MCF 10A (cell line): ENCODE data around the gene SLC39A6. TPM values are rescaled to one million over a fixed set of nuclear protein-coding genes. Genes with fewer than 3 reads are reported as not detected.
"Not testable (repeated sequence)": the region's sequence is repeated elsewhere in the genome, so short reads cannot be mapped to it uniquely, and the experiment has no call there.

Experiments used
- BruUV-seq: library from RNA; stranded (reverse); fragments of 400-500 nt; replicated peaks from 2 replicates; lab custom pipeline; 2021; lab: Mats Ljungman, UMichigan
- CTCF ChIA-PET: fragments of 300-600 bp; sonication (Branson Sonifier 250); formaldehyde crosslinking; extraction: SDS; loops from one replicate; lab custom pipeline; 2021; ENCODE audit warnings: antibody characterized with exemption, inconsistent platforms; lab: Yijun Ruan, JAX
- POLR2A ChIA-PET: fragments of 300-600, 350-650 bp; sonication (Branson Sonifier 250); formaldehyde crosslinking; extraction: SDS; loops from one replicate; lab custom pipeline; 2020; ENCODE audit warnings: antibody characterized with exemption, inconsistent platforms; lab: Yijun Ruan, JAX
- DNase-seq: peaks from one replicate; pipeline ENCODE4 v3.0.0-alpha.2; 2018; ENCODE audit not compliant: unreplicated experiment
- H3K27ac Mint-ChIP-seq: one replicate; pipeline ENCODE4 v1.8.0; 2022; ENCODE audit warnings: mild to moderate bottlenecking, low read depth, mixed read lengths; ENCODE audit not compliant: unreplicated experiment
- H3K27me3 Mint-ChIP-seq: one replicate; pipeline ENCODE4 v1.8.0; 2022; ENCODE audit warnings: mixed read lengths; ENCODE audit not compliant: insufficient read depth, unreplicated experiment
- H3K36me3 Mint-ChIP-seq: one replicate; pipeline ENCODE4 v1.8.0; 2022; ENCODE audit warnings: mild to moderate bottlenecking, moderate library complexity, mixed read lengths; ENCODE audit not compliant: insufficient read depth, unreplicated experiment
- H3K4me1 Mint-ChIP-seq: one replicate; pipeline ENCODE4 v1.8.0; 2022; ENCODE audit warnings: mixed read lengths; ENCODE audit not compliant: insufficient read depth, unreplicated experiment
- H3K4me3 Mint-ChIP-seq: one replicate; pipeline ENCODE4 v1.8.0; 2022; ENCODE audit warnings: mild to moderate bottlenecking, moderate library complexity, mixed read lengths; ENCODE audit not compliant: unreplicated experiment
- H3K9me3 Mint-ChIP-seq: one replicate; pipeline ENCODE4 v1.8.0; 2022; ENCODE audit warnings: mixed read lengths; ENCODE audit not compliant: unreplicated experiment
- CTCF ChIP-seq: fragments of 200-600 bp; IDR thresholded peaks from one replicate; pipeline ENCODE4 v1.8.0; 2022; ENCODE audit warnings: antibody characterized with exemption, mild to moderate bottlenecking; ENCODE audit not compliant: unreplicated experiment
- intact Hi-C: fragments of 100-400 bp; cut with micrococcal nuclease; formaldehyde crosslinking; loops from 2 replicates; pipeline ENCODE4 v1.14.1; 2022
- total RNA-seq: library from RNA; stranded (reverse); gene quantifications from 2 replicates; pipeline ENCODE4 v1.2.3, GENCODE V29; 2022

The SLC39A6 gene
- total RNA-seq, 1 experiment from 2014 or later = 49.7 TPM

- no peak for TF ChIP-seq CTCF
- no peak overlapping the region for H3K4me3 Mint-ChIP-seq
- ChIA-PET CTCF (interaction anchor here (1.5 kb wide), 1 partner anchor 420 kb away, joined by 4 read pairs; no protein-coding TSS in a partner anchor), POLR2A (interaction anchor here (0.7 to 7.7 kb wide), 6 partner anchors 11 to 204 kb away, joined by 3 to 50 read pairs (median 5); partner anchors contain the start of genes ELP2, MOCOS, RMP24 and SLC39A6)
- no peaks in the 10 kb centered on the region for H3K27me3 Mint-ChIP-seq
- H3K9me3 Mint-ChIP-seq = no peaks in the 10 kb centered on the region
- H3K4me1 Mint-ChIP-seq = peaks cover 30% of the 10 kb centered on the region
- peak; percentile 29 for DNase-seq
- peak overlapping the region; percentile 65 for H3K27ac Mint-ChIP-seq
- H3K36me3 Mint-ChIP-seq = peaks cover 45% of the 10 kb centered on the region
- no TSS peak for BruUV-seq
- intact Hi-C loops = no loop called here
Measured at GRCh38 chr18:36176177-36176584, 47.0 kb upstream of the SLC39A6 start.

- H3K36me3 Mint-ChIP-seq = peaks cover 49% of the 10 kb centered on the region
- BruUV-seq = TSS peak; percentile 3
- no peak for TF ChIP-seq CTCF
- H3K27me3 Mint-ChIP-seq = no peaks in the 10 kb centered on the region
- ChIA-PET POLR2A (interaction anchor here (0.7 to 7.7 kb wide), 9 partner anchors 12 to 203 kb away, joined by 3 to 50 read pairs (median 4); partner anchors contain the start of genes ELP2, MOCOS, RMP24 and SLC39A6), CTCF (interaction anchor here (0.6 to 1.5 kb wide), 4 partner anchors 10 to 419 kb away, joined by 3 to 4 read pairs (median 4); no protein-coding TSS in a partner anchor)
- H3K4me3 Mint-ChIP-seq = no peak overlapping the region
- peaks cover 26% of the 10 kb centered on the region for H3K4me1 Mint-ChIP-seq
- intact Hi-C loops = no loop called here
- DNase-seq = no peak
- H3K9me3 Mint-ChIP-seq = no peaks in the 10 kb centered on the region
- H3K27ac Mint-ChIP-seq = peak overlapping the region; percentile 65
Measured at GRCh38 chr18:36175481-36175880, 46.3 kb upstream of the SLC39A6 start.

GRCh38 chr18:36169938-36170337, 40.8 kb upstream of the SLC39A6 start:
- H3K4me3 Mint-ChIP-seq = no peak overlapping the region
- DNase-seq = no peak
- H3K27me3 Mint-ChIP-seq = no peaks in the 10 kb centered on the region
- POLR2A ChIA-PET = interaction anchor here (0.7 kb wide), 1 partner anchor 17 kb away, joined by 3 read pairs; no protein-coding TSS in a partner anchor
- intact Hi-C loops = no loop called here
- CTCF ChIA-PET = interaction anchor here (0.6 to 1.6 kb wide), 4 partner anchors 36 to 403 kb away, joined by 3 to 4 read pairs (median 4); no protein-coding TSS in a partner anchor
- BruUV-seq = no TSS peak
- no peak for TF ChIP-seq CTCF
- no peaks in the 10 kb centered on the region for H3K9me3 Mint-ChIP-seq
- no peaks in the 10 kb centered on the region for H3K4me1 Mint-ChIP-seq
- H3K36me3 Mint-ChIP-seq = peaks cover 69% of the 10 kb centered on the region
- H3K27ac Mint-ChIP-seq = no peak overlapping the region

- POLR2A ChIA-PET, H3K27me3 Mint-ChIP-seq: not testable (repeated sequence)
Measured at GRCh38 chr18:36168296-36168695, 39.2 kb upstream of the SLC39A6 start.

More at GRCh38 chr18:36168296-36168695, 39.2 kb upstream of the SLC39A6 start:
- BruUV-seq, H3K4me3 Mint-ChIP-seq, intact Hi-C loops, DNase-seq, H3K27ac Mint-ChIP-seq, H3K4me1 Mint-ChIP-seq, H3K9me3 Mint-ChIP-seq: not testable (repeated sequence)
- peaks cover 77% of the 10 kb centered on the region for H3K36me3 Mint-ChIP-seq
- CTCF ChIA-PET = interaction anchor here (1.6 kb wide), 1 partner anchor 34 kb away, joined by 4 read pairs; no protein-coding TSS in a partner anchor
